ENCODE results near the gene CFAP45. TPM values are rescaled to one million over a fixed set of nuclear protein-coding genes. Genes with fewer than 3 reads are reported as not detected.
A peak's percentile ranks its signal among the peaks of the same experiment; 100 is the strongest.

The CFAP45 gene
- total and polyA plus RNA-seq, 8 donors = 0.16 to 1.5 (median 0.44) TPM; not detected in 2

DNA sequence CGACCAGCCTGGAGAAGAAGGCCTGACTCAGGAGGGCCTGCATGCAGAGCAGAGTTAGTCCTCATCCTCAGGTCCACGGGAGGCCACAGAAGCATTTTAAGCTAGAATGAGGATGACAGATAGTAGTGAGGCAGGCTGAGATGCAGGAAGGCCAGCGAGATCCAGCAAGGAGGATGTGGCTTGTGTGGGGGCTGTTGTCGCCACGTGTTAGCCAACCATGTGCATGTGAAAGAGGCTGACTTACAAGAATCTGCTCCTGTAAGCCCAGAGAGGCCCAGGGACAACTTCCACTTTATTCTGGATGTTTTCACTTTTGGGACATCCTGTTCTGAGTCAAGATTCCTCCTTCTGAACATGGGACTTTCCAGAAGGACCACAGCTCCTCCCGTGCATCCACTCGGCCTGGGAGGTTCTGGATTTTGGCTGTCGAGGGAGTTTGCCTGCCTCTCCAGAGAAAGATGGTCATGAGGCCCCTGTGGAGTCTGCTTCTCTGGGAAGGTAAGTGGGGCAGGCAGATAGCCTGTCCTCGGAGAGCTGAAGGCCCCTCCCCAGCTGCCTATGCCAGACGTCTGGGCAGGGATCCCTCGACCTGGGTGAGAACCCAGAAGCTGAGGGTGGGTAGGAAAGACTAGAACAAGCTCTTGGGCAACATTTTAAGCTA lies 73.4 kb downstream of the CFAP45 start, which contains the start of gene SLAMF8:
Gene SLAMF8, plus strand, starts transcription at position 433 of the 661 bp plus-strand sequence. Its CDS starts 26 bp downstream, at position 459.
- peak within 1 kb of the TSS in 1 of 4 donors; percentile 34 for H3K27ac ChIP-seq
- FAIRE-seq = no peak
- WGBS, 2 donors = 62 to 75% methylated on average over 11 of the region's 11 CpGs
- no peaks in the 10 kb centered on the region for H3K27me3 ChIP-seq
- intact Hi-C loops (cut with DNase I) = no loop called here
- DNase-seq = peak in 1 of 6 donors; percentile 42
- H3K9me3 ChIP-seq = no peaks in the 10 kb centered on the region
- peak within 1 kb of the TSS in 1 of 4 donors; percentile 12 for H3K4me3 ChIP-seq
- TF ChIP-seq, protein P1, sequence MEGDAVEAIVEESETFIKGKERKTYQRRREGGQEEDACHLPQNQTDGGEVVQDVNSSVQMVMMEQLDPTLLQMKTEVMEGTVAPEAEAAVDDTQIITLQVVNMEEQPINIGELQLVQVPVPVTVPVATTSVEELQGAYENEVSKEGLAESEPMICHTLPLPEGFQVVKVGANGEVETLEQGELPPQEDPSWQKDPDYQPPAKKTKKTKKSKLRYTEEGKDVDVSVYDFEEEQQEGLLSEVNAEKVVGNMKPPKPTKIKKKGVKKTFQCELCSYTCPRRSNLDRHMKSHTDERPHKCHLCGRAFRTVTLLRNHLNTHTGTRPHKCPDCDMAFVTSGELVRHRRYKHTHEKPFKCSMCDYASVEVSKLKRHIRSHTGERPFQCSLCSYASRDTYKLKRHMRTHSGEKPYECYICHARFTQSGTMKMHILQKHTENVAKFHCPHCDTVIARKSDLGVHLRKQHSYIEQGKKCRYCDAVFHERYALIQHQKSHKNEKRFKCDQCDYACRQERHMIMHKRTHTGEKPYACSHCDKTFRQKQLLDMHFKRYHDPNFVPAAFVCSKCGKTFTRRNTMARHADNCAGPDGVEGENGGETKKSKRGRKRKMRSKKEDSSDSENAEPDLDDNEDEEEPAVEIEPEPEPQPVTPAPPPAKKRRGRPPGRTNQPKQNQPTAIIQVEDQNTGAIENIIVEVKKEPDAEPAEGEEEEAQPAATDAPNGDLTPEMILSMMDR (IDR thresholded peaks at IDR 0.05) = no peak
- peak in 3 of 4 donors; percentile 40 to 71 (median 67) for ATAC-seq
- no peaks in the 10 kb centered on the region for H3K4me1 ChIP-seq
- H3K36me3 ChIP-seq = no peaks in the 10 kb centered on the region

GRCh38 chr1:159825564-159825963 lies 74.4 kb downstream of the CFAP45 start:
- FAIRE-seq = no peak
- Histone ChIP-seq H3K4me3 (no peak overlapping the region), H3K9me3 (no peaks in the 10 kb centered on the region), H3K27ac (no peak overlapping the region), H3K36me3 (no peaks in the 10 kb centered on the region), H3K27me3 (no peaks in the 10 kb centered on the region), H3K4me1 (no peaks in the 10 kb centered on the region)
- no peak for DNase-seq
- intact Hi-C loops (cut with DNase I) = no loop called here
- WGBS, 2 donors = 61 to 72% methylated on average over 3 of the region's 3 CpGs
- TF ChIP-seq, protein P1 (IDR thresholded peaks at IDR 0.05) = no peak
- no peak for ATAC-seq

- intact Hi-C loops (cut with DNase I) = no loop called here
- H3K9me3 ChIP-seq = no peaks in the 10 kb centered on the region
- H3K27me3 ChIP-seq = no peaks in the 10 kb centered on the region
- H3K4me3 ChIP-seq = no peak overlapping the region
- TF ChIP-seq, protein P1 (IDR thresholded peaks at IDR 0.05) = no peak
- ATAC-seq (no peak), FAIRE-seq (no peak), DNase-seq (no peak)
- H3K4me1 ChIP-seq = no peaks in the 10 kb centered on the region
- no peaks in the 10 kb centered on the region for H3K36me3 ChIP-seq
- 25 to 35% methylated on average over 7 of the region's 7 CpGs for whole genome bisulfite sequencing, 2 donors
- H3K27ac ChIP-seq = no peak overlapping the region
Observed at GRCh38 chr1:159823406-159823805, 76.6 kb downstream of the CFAP45 start.

Small RNA genes within 50 kb of the gene (microRNA-seq; reads per million reads assigned to microRNA genes)
- 0 reads per million in 2 donors for gene MIR4259

Other genes with a start within 250 kb of the CFAP45 start
- 100 to 1,000 TPM in 1 of 6 donors, 10 to 100 TPM in 3, 1 to 10 TPM in 2; 1.3 to 148 (median 13.3) TPM for gene CRP, start 185.6 kb downstream of the CFAP45 start, total RNA-seq
- 10 to 100 TPM in 1 of 2 donors, 1 to 10 TPM in 1; 7.9 to 33.6 TPM for gene CRP, start 185.6 kb downstream of the CFAP45 start, polyA plus RNA-seq
- 10 to 100 TPM; 13.9 to 38.4 (median 20.2) TPM for gene DUSP23, start 119.2 kb downstream of the CFAP45 start, total RNA-seq
- 10 to 100 TPM; 53.6 to 77.9 TPM for gene DUSP23, start 119.2 kb downstream of the CFAP45 start, polyA plus RNA-seq
- under 1 TPM in 4 of 6 donors, not detected in 2; 0.29 to 0.67 (median 0.34) TPM for gene FCRL6, start 97.8 kb downstream of the CFAP45 start, total RNA-seq
- under 1 TPM in 1 of 2 donors, not detected in 1; 0.19 TPM for gene FCRL6, start 97.8 kb downstream of the CFAP45 start, polyA plus RNA-seq
- 1 to 10 TPM in 3 of 6 donors, under 1 TPM in 2, not detected in 1; 0.38 to 8.8 (median 1.7) TPM for gene SLAMF8, start 73.3 kb downstream of the CFAP45 start, total RNA-seq
- under 1 TPM; 0.45 to 0.46 TPM for gene SLAMF8, start 73.3 kb downstream of the CFAP45 start, polyA plus RNA-seq
- not detected for gene VSIG8, start 37.5 kb downstream of the CFAP45 start, total RNA-seq
- under 1 TPM; 0.16 to 0.27 TPM for gene VSIG8, start 37.5 kb downstream of the CFAP45 start, polyA plus RNA-seq
- gene TAGLN2, start 25.3 kb upstream of the CFAP45 start, total RNA-seq = 100 to 1,000 TPM in 4 of 6 donors, 10 to 100 TPM in 2; 93.2 to 242 (median 117) TPM
- gene TAGLN2, start 25.3 kb upstream of the CFAP45 start, polyA plus RNA-seq = 100 to 1,000 TPM; 198 to 200 TPM
- gene IGSF9, start 45.4 kb upstream of the CFAP45 start, total RNA-seq = 1 to 10 TPM in 5 of 6 donors, under 1 TPM in 1; 0.83 to 4.3 (median 1.5) TPM
- 1 to 10 TPM; 3.0 to 5.4 TPM for gene IGSF9, start 45.4 kb upstream of the CFAP45 start, polyA plus RNA-seq
- gene SLAMF9, start 54.1 kb upstream of the CFAP45 start, total RNA-seq = not detected
- gene SLAMF9, start 54.1 kb upstream of the CFAP45 start, polyA plus RNA-seq = not detected
- gene PIGM, start 131.8 kb upstream of the CFAP45 start, total RNA-seq = 1 to 10 TPM; 4.0 to 7.6 (median 5.2) TPM
- gene PIGM, start 131.8 kb upstream of the CFAP45 start, polyA plus RNA-seq = 1 to 10 TPM; 2.7 to 4.2 TPM
- under 1 TPM in 2 of 6 donors, not detected in 4; 0.08 to 0.09 TPM for gene KCNJ10, start 170.0 kb upstream of the CFAP45 start, total RNA-seq
- under 1 TPM in 1 of 2 donors, not detected in 1; 0.05 TPM for gene KCNJ10, start 170.0 kb upstream of the CFAP45 start, polyA plus RNA-seq
- gene KCNJ9, start 181.4 kb upstream of the CFAP45 start, total RNA-seq = not detected
- gene KCNJ9, start 181.4 kb upstream of the CFAP45 start, polyA plus RNA-seq = under 1 TPM; 0.02 to 0.04 TPM
- 10 to 100 TPM; 12.9 to 24.5 (median 16.5) TPM for gene IGSF8, start 198.5 kb upstream of the CFAP45 start, total RNA-seq
- 10 to 100 TPM; 24.7 TPM for gene IGSF8, start 198.5 kb upstream of the CFAP45 start, polyA plus RNA-seq
- 1 to 10 TPM in 1 of 6 donors, under 1 TPM in 5; 0.34 to 2.7 (median 0.45) TPM for gene ATP1A2, start 215.6 kb upstream of the CFAP45 start, total RNA-seq
- gene ATP1A2, start 215.6 kb upstream of the CFAP45 start, polyA plus RNA-seq = 1 to 10 TPM in 1 of 2 donors, under 1 TPM in 1; 0.89 to 1.6 TPM